Measurements from ENCODE around the gene RGP1.
A peak's percentile ranks its signal among the peaks of the same experiment; 100 is the strongest.

RGP1 gene

DNA sequence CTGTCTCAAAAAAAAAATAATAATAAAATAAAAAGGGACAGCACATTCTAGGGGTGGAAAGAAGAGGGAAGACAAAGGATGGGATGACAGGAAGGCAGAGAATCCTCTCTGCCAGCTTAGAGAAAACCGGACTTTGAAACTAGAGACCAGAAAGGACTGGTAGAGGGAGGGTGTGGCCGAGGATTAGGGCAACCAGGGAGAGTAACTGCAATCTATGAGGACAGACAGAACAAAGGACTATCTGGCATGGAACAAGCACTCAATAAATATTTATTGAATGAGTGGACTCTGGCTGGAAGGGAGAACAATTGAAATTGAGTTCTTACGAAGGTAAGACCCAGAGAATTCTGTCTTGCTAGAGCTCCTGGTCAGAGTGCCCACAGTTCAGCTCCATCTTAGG, 2.5 kb upstream of the RGP1 start:
- DNase-seq, result no peak

GRCh38 chr9:35748242-35748857, 737 bp upstream of the RGP1 start:
- DNase-seq, result no peak

DNA sequence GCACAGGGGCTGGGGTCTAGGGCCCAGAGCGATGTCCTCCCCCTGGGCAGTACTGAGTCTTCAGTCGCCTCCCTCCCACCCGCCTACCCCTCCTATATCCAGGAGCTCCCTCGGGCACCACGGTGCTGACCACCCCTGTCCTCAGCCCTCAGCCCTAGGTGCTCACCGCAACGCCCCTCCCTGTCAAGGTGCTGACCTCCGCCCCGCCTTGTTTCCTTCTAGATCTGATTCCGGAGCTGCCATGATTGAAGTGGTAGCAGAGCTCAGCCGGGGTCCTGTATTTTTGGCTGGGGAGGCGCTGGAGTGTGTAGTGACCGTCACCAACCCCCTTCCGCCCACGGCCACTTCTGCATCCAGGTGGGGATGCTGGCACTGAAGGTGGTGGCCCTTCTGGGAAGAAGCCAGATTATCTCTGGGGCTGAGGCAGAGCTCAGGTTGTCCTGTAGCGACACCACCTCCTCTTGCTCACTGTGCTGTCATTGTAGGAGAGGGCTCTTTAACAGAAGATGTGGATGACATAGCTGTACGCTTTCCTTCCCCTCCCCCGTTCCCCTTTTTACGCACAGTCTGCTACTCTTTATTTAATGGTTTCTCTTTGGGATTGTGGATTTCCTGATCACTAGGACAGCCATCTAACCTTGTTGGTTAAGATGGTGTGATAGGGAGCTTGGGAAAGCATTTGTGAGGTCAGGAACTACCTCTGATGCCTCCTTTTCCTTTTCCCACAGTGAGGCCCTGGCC, 598 bp downstream of the RGP1 start:
- peak; percentile 28 for DNase-seq

GRCh38 chr9:35750256-35750531, 1.1 kb downstream of the RGP1 start:
- no peak for DNase-seq

- no peak for DNase-seq
Measured at GRCh38 chr9:35753466-35753865, 4.4 kb downstream of the RGP1 start.

DNA sequence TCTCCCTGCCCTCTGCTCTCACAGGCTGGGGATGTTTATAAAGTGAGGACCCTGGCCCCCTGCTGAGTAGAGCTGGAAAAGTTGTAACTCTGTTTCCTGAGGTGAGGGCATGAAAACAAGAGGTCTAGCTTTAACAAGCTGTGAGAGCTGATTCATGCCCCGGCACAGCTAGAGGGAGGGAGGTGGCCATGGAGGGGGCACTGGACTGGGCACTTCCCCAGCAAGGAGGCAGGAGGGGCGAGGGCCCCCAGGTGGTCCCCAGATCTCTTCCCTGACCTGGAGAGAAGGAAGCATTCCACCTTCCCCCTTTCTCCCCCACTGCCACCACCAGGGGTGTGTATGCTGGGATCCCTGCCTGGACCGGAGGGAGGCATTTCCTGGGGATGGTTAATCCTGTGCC, 5.2 kb downstream of the RGP1 start, which contains the start of gene MSMP:
MSMP (minus strand) TSS at position 13 of the 400 bp plus-strand sequence. CDS start 147 bp downstream, outside the sequence.
- DNase-seq, result no peak

DNA sequence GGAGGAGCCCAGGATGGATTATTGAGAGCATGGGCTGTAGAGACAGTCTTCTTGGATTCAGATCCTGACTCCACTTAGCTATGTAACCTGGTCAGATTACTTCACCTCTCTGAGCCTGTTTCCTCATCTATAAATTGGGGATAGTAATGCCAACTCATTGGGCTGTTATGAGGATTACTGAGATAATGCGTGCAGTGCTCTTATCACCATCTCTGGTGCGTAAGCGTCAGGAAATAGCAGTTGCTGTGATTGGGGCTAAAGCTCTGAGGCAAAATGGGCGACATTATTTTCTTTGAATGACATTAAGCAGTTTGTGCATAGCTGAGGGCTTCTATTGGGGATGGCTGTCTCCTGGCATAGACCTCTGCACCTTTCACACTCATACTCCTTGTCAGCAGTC, 6.0 kb downstream of the RGP1 start:
- no peak for DNase-seq

DNA sequence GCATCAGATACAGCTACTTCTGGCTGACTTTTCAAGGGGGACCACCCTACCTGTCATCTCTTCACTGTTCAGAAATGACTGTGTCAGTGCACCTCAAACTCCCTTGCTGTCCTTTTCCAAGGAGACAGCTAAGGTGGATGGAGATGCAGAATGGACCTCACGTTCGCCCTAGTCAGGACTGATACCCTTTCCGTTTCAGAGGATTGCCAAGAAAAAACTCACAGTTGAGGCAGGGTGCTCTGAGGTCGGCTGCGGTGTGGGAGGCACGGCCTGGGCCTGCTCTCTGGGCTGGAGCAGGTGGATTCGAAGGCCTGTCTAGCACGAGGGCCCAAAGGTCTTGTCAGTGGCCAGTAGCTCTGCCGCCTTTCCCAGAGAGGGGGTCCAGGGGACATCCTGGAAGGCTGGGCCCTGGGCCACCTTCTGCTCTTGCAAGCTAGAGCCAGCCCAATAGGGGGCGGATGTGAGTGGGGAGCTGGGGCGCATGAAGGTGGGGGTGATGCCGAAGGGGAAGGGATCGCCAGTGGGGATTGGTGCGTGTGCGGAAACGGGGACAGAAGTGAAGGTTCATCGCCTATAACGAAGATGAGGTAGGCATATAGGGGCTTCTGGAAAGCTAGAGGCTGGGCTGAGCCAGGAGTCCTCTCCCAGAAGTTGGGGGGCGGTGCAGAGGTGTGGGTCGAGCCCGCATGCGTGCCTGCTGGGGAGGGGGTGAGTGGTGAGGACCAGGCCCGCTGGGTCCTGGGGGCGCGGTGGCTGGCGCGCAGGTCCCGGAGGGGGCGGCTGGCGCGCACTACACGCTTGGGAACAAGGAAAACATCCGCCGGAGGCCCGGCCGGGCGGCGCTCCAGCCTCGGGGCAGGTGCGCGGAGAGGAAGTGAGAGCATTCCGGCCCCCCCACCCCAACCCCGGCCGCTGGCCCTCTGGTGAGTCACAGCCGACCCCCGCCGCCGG, 7.5 kb downstream of the RGP1 start:
- peak; percentile 56 for DNase-seq

GRCh38 chr9:35757226-35757891, 8.3 kb downstream of the RGP1 start:
- DNase-seq, result peak; percentile 31

GRCh38 chr9:35757892-35758275, 8.8 kb downstream of the RGP1 start:
- no peak for DNase-seq

GRCh38 chr9:35758475-35759050, 9.5 kb downstream of the RGP1 start:
- DNase-seq, result no peak

GRCh38 chr9:35759795-35760194, 10.7 kb downstream of the RGP1 start:
- DNase-seq, result no peak

GRCh38 chr9:35760651-35761050, 11.6 kb downstream of the RGP1 start:
- no peak for DNase-seq

GRCh38 chr9:35763181-35763580, 14.1 kb downstream of the RGP1 start:
- no peak for DNase-seq

DNA sequence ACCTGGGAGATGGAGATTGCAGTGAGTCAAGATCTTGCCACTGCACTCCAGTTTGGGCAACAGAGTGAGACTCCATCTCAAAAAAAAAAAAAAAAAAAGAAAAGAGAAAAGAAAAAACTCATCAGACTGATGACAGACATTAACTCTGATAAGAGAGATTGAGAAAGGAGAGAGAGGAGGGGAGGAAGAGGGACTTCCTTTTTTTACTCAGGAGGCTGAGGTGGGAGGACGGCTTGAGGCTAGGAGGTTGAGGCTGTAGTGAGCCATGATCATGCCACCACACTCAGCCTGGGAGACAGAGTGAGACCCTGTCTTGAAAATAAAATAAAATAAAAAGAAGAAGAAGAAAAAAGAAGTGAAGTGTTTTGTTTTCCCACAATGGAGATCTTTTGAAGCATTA, 14.7 kb downstream of the RGP1 start:
- no peak for DNase-seq

DNA sequence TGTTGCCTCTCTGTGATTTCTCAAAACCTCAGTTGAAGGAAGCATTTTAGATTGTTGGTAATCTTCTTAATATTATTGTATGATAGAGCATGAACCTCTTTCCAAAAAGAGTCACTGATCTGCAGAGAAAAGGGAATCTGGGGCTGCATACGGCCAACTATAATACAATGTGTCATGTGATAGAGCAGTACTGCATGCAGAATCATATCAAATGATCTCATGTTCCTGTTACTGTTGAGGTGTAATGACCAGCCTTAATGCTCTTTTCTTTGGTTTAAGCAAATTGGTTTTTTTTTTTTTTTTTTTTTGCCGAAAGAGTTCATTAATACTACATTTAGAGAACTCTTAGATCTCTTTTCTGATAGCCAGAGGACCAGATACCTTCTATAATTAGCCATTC, 17.9 kb downstream of the RGP1 start:
- DNase-seq, result no peak

GRCh38 chr9:35767458-35767857, 18.4 kb downstream of the RGP1 start:
- DNase-seq, result no peak

DNA sequence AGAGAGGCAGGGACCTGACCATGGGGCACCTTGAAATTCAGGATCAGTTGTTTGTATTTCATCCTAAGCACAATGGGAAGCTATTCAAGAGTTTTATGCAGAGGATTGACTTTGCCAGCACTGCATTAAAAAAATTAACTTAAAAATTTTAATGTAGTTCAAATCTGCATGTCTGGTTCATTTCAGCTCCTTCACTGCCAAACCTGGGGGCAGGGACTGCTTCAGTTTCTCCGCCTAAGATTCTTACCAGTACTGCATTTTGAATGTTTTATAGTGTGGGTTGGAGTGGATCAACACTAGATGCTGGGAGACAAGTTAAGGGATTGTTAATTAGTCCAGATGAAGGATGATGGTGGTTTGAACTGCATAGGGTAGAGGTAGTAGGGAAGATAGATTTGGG, 20.7 kb downstream of the RGP1 start:
- DNase-seq, result no peak

DNA sequence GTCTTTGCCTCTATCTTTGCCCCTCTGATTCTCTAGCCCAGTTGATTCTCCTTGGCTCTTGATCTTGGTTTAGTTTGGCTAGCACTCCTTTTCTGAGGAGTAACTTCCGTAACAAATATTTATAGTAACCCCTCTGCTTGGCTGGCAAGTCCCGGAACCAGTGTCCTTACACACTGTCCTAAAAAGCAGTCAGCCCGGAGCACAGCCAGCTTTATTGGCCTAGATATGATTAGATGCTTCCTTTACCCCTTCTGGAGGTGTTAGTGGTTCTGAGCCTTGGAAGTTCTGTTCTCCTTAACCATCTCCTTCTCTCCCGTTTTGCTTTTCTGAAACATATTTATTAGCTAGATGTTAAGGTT, 22.0 kb downstream of the RGP1 start:
- DNase-seq, result no peak

DNA sequence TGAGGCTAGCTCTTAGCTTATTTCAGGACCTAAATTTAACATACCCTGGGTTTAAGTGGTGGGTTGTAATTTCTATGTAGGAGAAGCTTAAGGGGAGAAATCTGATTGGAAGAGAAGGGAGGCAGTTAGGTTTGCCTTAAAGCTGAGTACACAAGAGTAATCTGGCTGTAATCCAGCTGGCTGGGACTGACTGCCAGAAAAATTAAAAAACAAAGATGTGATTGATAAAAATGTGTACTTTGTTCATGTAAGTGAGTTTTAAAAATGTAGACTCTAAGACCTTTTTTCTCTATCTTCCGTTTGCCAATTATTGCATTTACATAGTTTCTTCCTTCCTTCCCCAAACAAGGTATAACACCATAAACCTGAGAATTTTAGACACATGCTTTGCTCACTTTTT, 22.4 kb downstream of the RGP1 start:
- DNase-seq, result no peak

DNA sequence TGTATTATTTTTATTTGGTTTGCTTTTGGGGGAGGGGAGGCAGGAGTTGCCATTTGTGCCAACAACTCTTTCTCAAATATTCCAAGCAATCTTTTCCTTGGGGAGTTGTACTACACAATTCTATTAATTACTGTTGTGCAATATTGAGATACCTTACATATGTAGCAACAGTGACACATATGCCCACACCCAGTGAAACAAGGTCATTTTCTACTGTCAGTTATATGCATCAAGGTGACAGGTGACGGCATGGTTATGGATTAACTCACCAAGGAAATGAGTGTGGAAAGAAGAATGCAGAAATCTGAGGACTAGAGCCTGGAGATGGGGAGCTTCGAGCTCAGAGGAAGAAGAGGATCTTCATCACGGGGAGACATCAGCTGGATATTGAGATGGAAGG, 22.9 kb downstream of the RGP1 start:
- no peak for DNase-seq

- no peak for DNase-seq
Measured at GRCh38 chr9:35774907-35775635, 26.0 kb downstream of the RGP1 start.

Measured in NCI-H526 treated with DMSO at 0.1 percent for 48 hours (cell line).